Measurements from ENCODE around the gene PALM.

Gene PALM

GRCh38 chr19:708154-709143 lies at the start of gene PALM:
Gene PALM, plus strand, starts transcription at chr19:708935. Its CDS starts 212 bp downstream, at chr19:709147.
- DNase-seq (ENCODE audit: extremely low spot score) = peak; percentile 54
- TF ChIP-seq ARNT (IDR thresholded peaks at IDR 0.05) (no peak), LEF1 (IDR thresholded peaks at IDR 0.05; ENCODE audit: borderline replicate concordance) (no peak), ZNF384 (IDR thresholded peaks at IDR 0.05) (no peak), FOXM1 (IDR thresholded peaks at IDR 0.05; ENCODE audit: borderline replicate concordance) (no peak), SP1 (IDR thresholded peaks at IDR 0.05) (no peak), FOXK2 (IDR thresholded peaks at IDR 0.05) (no peak), FOXA1 (IDR thresholded peaks at IDR 0.05) (no peak), HDGF (IDR thresholded peaks at IDR 0.05; ENCODE audit: borderline replicate concordance) (no peak), NFRKB (IDR thresholded peaks at IDR 0.05) (no peak), ELF4 (IDR thresholded peaks at IDR 0.05) (no peak), L3MBTL2 (conservative IDR thresholded peaks at IDR 0.05) (no peak), TARDBP (IDR thresholded peaks at IDR 0.05) (no peak)
- POLR2A ChIA-PET = interaction anchor here (1.0 kb wide), 1 partner anchor 28 kb away, joined by 3 read pairs; no protein-coding TSS in a partner anchor
- CTCF ChIA-PET = no interaction called here

- CTCF ChIA-PET = no interaction called here
- DNase-seq (ENCODE audit: extremely low spot score) = no peak
- POLR2A ChIA-PET = interaction anchor here (1.0 kb wide), 1 partner anchor 18 kb away, joined by 3 read pairs; no protein-coding TSS in a partner anchor
- TF ChIP-seq FOXM1 (IDR thresholded peaks at IDR 0.05; ENCODE audit: borderline replicate concordance) = no peak
- TF ChIP-seq ZNF384 (IDR thresholded peaks at IDR 0.05) = no peak
- TF ChIP-seq TARDBP (IDR thresholded peaks at IDR 0.05) = no peak
- TF ChIP-seq SP1 (IDR thresholded peaks at IDR 0.05) = no peak
- TF ChIP-seq LEF1 (IDR thresholded peaks at IDR 0.05; ENCODE audit: borderline replicate concordance) = no peak
- no peak for TF ChIP-seq ARNT (IDR thresholded peaks at IDR 0.05)
- TF ChIP-seq BHLHE40 (IDR thresholded peaks at IDR 0.05; ENCODE audit: borderline replicate concordance) = no peak
- no peak for TF ChIP-seq ELF4 (IDR thresholded peaks at IDR 0.05)
- no peak for TF ChIP-seq SUZ12 (IDR thresholded peaks at IDR 0.05)
- TF ChIP-seq FOXK2 (IDR thresholded peaks at IDR 0.05) = no peak
- TF ChIP-seq, protein P1, sequence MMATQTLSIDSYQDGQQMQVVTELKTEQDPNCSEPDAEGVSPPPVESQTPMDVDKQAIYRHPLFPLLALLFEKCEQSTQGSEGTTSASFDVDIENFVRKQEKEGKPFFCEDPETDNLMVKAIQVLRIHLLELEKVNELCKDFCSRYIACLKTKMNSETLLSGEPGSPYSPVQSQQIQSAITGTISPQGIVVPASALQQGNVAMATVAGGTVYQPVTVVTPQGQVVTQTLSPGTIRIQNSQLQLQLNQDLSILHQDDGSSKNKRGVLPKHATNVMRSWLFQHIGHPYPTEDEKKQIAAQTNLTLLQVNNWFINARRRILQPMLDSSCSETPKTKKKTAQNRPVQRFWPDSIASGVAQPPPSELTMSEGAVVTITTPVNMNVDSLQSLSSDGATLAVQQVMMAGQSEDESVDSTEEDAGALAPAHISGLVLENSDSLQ (IDR thresholded peaks at IDR 0.05) = no peak
- TF ChIP-seq HDGF (IDR thresholded peaks at IDR 0.05; ENCODE audit: borderline replicate concordance) = no peak
- no peak for TF ChIP-seq L3MBTL2 (conservative IDR thresholded peaks at IDR 0.05)
- no peak for TF ChIP-seq NFRKB (IDR thresholded peaks at IDR 0.05)
- no peak for TF ChIP-seq CTBP1 (IDR thresholded peaks at IDR 0.05; ENCODE audit: borderline replicate concordance)
- TF ChIP-seq FOXA1 (IDR thresholded peaks at IDR 0.05) = no peak
These were observed 47.8 kb upstream of the PALM start for GRCh38 chr19:660793-661426.

- POLR2A ChIA-PET = no interaction called here
- TF ChIP-seq L3MBTL2 (conservative IDR thresholded peaks at IDR 0.05) (no peak), ELF4 (IDR thresholded peaks at IDR 0.05) (no peak)
- DNase-seq (ENCODE audit: extremely low spot score) = no peak
- CTCF ChIA-PET = no interaction called here
These were observed 47.1 kb upstream of the PALM start for GRCh38 chr19:661427-662196.

DNA sequence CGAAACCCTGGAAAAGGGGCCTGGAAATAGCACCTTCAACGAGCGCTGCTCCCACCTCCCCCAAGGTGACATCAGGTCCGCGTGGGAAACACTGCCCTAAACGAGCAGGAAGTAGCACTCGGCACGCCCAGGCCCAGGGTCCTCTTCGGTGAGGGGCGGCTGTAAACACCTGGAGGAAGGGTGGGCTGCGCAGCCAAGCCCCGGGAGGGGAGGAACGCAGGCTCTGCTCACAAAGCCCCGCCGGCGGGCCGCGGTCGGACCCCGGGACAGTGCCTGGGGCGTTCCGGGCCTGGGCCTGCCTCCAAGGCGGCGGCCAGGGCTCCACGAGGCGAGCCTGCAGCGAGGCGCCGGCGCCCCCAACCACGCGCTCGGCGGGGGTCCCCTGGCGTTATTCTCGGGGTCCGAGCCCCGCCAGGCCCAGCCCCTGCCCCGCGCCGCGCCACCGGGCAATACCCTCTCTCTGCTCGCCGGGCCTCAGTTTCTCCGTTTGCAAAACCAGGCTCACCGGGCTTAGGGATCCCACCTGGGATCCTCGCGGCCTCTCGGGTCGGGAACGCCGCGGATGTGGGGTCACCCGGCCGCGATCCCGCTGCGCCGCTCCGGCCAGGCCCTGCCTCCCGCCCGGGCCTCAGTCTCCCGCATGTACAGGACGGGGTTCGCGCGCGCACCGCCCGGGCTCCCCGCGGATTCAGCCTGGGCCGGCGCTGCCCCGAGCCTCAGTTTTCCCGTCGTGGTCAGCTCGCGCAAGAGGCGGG lies 46.4 kb upstream of the PALM start:
- POLR2A ChIA-PET = interaction anchor here (0.8 to 1.8 kb wide), 8 partner anchors 8 to 131 kb away, joined by 3 to 9 read pairs (median 4); partner anchors contain the start of genes CDC34, FSTL3 and POLRMT
- peak; percentile 48 for DNase-seq (ENCODE audit: extremely low spot score)
- CTCF ChIA-PET = interaction anchor here (1.5 kb wide), 1 partner anchor 72 kb away, joined by 6 read pairs; no protein-coding TSS in a partner anchor
- TF ChIP-seq ELF4 (IDR thresholded peaks at IDR 0.05) (peak; percentile 37; the same call in 1 of the 2 replicates), SUZ12 (IDR thresholded peaks at IDR 0.05) (no peak), L3MBTL2 (conservative IDR thresholded peaks at IDR 0.05) (peak; percentile 28; the same call in 1 of the 2 replicates)

DNA sequence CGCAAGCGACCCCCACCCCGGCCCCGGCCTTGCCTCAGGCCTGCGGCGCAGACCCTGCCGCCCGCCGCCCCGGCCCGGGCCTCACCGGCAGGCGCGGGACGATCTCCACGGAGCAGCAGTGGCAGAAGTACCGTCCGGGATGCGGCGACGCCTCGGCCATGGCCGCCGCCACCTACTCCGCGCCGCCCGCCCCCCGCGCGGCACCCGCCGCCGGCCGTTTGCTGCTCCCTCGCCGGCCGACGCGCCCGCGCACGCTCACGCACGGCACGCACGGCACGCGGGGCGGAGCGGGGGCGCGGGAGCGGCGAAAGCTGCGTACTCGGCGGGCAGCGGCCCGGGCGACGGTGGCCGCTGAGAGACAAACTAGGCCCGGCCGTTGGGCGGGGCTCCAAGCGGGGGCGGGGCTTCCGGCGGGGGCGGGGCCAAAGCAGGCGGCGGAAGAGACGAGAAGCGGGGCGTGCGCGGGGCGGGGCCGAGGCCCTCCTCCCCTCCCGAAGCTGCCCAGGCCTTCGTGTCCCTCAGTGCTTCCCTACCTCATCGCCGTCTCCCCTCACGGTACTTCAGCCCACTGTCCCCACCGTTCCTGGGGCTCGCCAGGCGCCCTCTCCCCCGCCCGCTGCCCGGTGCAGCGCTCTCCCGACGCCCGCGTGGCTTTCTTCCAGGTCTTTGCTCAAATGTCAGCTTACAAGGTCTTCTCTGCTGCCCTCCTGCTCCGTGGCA lies 45.6 kb upstream of the PALM start, which contains the start of gene RNF126:
Gene RNF126 (minus strand): TSS at position 253 of the 720 bp plus-strand sequence. CDS start 93 bp downstream, at position 160.
- POLR2A ChIA-PET = interaction anchor here (0.6 to 1.8 kb wide), 13 partner anchors 9 to 131 kb away, joined by 3 to 9 read pairs (median 4); partner anchors contain the start of genes CDC34, FSTL3 and POLRMT
- DNase-seq (ENCODE audit: extremely low spot score) = peak; percentile 94
- CTCF ChIA-PET = interaction anchor here (0.5 to 1.5 kb wide), 3 partner anchors 16 to 71 kb away, joined by 3 to 6 read pairs (median 3); no protein-coding TSS in a partner anchor

More for the DNA sequence above, 45.6 kb upstream of the PALM start, which contains the start of gene RNF126:
- TF ChIP-seq FOXM1 (IDR thresholded peaks at IDR 0.05; ENCODE audit: borderline replicate concordance) = peak; percentile 55; the same call in 1 of the 2 replicates
- TF ChIP-seq NFRKB (IDR thresholded peaks at IDR 0.05) = no peak
- no peak for TF ChIP-seq ZNF384 (IDR thresholded peaks at IDR 0.05)
- TF ChIP-seq ELF4 (IDR thresholded peaks at IDR 0.05) = no peak
- TF ChIP-seq, protein P1 (IDR thresholded peaks at IDR 0.05) = no peak
- no peak for TF ChIP-seq CTBP1 (IDR thresholded peaks at IDR 0.05; ENCODE audit: borderline replicate concordance)
- 0 out of 2 replicates have a peak, but pooled peaks have one; percentile 78 for TF ChIP-seq HDGF (IDR thresholded peaks at IDR 0.05; ENCODE audit: borderline replicate concordance)
- peak; percentile 60 for TF ChIP-seq ARNT (IDR thresholded peaks at IDR 0.05)
- peak; percentile 66 for TF ChIP-seq L3MBTL2 (conservative IDR thresholded peaks at IDR 0.05)
- no peak for TF ChIP-seq FOXA1 (IDR thresholded peaks at IDR 0.05)
- TF ChIP-seq SP1 (IDR thresholded peaks at IDR 0.05) = no peak
